NCI-H1105 treated with DMSO at 0.1 percent for 48 hours (cell line): ENCODE results near the gene ELMO2.

ENCODE experiments used
- DNase-seq: peaks from one replicate; lab custom pipeline; 2025; lab: John Stamatoyannopoulos, UW

Gene ELMO2

GRCh38 chr20:46367234-46367633, 39.2 kb downstream of the ELMO2 start:
- DNase-seq, result no peak

- DNase-seq, result no peak
Observed at GRCh38 chr20:46366826-46367225, 39.6 kb downstream of the ELMO2 start.

- DNase-seq, result no peak
Observed at GRCh38 chr20:46365487-46366220, 40.8 kb downstream of the ELMO2 start.

GRCh38 chr20:46364670-46365486, 41.5 kb downstream of the ELMO2 start:
- DNase-seq, result no peak

GRCh38 chr20:46363874-46364669, 42.3 kb downstream of the ELMO2 start:
- peak; percentile 74 for DNase-seq

- no peak for DNase-seq
Observed at GRCh38 chr20:46362921-46363867, 43.2 kb downstream of the ELMO2 start.

- no peak for DNase-seq
Observed at GRCh38 chr20:46361811-46362210, 44.6 kb downstream of the ELMO2 start.

GRCh38 chr20:46361381-46361780, 45.0 kb downstream of the ELMO2 start:
- DNase-seq, result no peak

GRCh38 chr20:46359233-46359751, 47.1 kb downstream of the ELMO2 start:
- no peak for DNase-seq

- DNase-seq, result no peak
Observed at GRCh38 chr20:46358346-46359058, 47.9 kb downstream of the ELMO2 start.

- peak; percentile 30 for DNase-seq
Observed at GRCh38 chr20:46357030-46357514, 49.3 kb downstream of the ELMO2 start.

GRCh38 chr20:46356195-46357029, 50.0 kb downstream of the ELMO2 start:
- no peak for DNase-seq

- DNase-seq, result no peak
Observed at GRCh38 chr20:46355778-46356177, 50.6 kb downstream of the ELMO2 start.

- DNase-seq, result no peak
Observed at GRCh38 chr20:46354920-46355654, 51.3 kb downstream of the ELMO2 start.

- no peak for DNase-seq
Observed at GRCh38 chr20:46354207-46354555, 52.2 kb downstream of the ELMO2 start.

- DNase-seq, result no peak
Observed at GRCh38 chr20:46353500-46354206, 52.8 kb downstream of the ELMO2 start.

- DNase-seq, result no peak
Observed at GRCh38 chr20:46352370-46352938, 54.0 kb downstream of the ELMO2 start.
